GM19043 (cell line): ENCODE measurements around the gene NMD3.
"Not testable (repeated sequence)": the region's sequence is repeated elsewhere in the genome, so short reads cannot be mapped to it uniquely, and the experiment has no call there.

Experiments used
- ATAC-seq: cut with Tn5 transposase; IDR thresholded peaks from one replicate; pipeline ENCODE4 v1.9.1; 2021; ENCODE audit warnings: low read depth; ENCODE audit not compliant: unreplicated experiment

Gene NMD3

DNA sequence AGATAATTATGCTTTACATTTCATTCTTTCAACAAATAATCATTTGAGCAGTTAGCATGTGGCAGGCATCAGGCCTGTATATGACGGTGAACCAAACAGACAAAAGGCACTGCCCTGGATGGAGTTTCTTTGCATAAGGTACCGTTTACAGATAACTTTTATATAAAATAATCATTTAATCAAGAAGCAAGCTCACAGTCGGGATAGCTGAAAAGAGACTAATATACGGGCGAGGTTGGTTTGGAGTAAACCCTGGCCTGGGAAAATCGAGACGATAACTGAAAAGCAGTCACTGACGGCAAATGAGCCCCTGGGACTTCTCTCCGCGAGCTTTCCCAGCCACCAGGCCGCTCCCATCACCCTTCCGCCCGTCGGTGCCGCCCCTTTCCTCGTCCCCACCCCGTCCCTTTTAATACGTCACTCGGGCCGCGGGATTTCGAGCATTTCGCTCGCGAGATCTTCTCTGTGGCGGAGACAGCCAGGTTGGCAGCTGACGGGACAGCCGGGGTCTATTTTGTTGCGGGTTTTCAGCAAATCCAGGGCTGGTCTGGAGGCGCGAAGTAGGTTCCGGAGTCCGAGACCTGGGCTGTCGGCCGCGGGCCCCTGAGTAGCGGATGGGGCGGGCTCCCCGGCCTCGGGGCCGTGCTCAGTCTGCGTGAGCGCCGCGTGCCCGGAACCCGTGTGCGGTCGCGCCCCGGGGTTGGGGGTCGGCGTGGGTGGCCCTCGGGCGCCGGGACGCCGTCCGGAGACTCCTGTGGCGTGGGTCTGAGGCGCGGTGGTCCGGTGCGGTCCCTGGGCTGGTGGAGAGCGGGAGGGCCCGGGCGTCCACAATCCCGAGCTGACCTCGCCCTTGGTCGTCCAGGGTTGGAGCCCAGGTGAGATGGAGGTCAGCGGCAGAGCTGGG lies at the start of gene NMD3:
NMD3 (plus strand) TSS at position 462 of the 904 bp plus-strand sequence. CDS start 703 bp downstream, outside the sequence.
- ATAC-seq, result peak; percentile 99

DNA sequence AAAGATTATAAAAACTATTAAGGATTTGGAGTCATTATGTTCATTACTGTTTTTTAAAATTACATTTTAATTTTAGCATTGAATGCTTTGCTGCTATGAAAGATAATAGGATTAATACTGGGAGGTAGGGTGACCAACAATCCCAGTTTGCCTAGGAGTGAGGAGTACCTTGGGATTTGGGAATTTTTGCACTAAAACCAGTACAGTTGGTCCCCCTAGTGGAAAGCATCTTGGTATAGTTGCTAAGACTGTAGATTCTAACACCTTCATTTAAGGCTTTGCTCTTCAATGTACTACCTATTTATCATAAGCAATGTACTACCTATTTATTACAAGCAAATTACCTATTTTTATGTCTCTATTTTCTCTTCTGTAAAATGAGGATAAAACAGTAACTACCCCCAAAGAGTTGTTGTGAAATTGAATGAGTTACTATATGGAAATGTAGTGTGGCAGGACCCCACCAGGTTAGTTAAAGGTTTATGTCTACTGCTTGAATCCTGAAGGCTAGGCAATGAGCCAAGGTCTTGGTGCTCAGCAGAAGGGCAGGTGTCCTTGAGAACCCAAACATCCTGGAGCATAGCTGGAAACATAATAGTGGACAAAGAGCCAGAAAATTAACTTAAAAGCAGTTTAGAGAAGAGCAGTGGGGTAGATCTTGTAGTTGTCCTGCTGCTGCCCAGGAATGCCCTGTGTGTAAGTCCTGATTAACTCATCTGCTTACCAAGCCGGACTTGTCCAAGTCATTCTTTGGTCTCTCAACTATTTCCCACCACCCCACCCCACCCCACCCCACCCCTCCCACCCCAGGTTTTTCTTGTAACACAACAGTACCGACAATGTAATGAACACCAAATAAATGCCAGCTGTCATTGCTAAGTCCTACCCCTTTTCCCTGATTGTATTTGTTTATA lies 49.2 kb upstream of the NMD3 start:
- ATAC-seq, result no peak

DNA sequence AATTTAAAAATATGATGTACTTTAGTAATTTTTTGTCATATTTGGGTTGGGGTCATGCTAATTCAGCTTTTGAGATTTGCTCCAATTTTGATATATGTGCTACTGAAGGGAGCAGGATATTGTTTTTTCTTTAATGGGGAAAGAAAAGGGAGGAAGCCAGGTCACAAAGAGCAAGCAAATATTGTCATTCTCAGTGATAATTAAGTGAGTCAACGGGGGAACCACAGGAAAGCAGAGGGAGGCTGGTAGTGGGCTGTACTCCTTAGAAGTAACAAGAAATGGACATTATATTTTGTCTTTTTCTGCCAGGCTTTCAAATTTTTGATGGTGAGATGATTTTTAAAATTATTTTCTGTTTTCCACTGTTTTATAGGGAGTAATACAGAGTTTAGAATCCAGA lies 45.6 kb upstream of the NMD3 start:
- ATAC-seq, result no peak

DNA sequence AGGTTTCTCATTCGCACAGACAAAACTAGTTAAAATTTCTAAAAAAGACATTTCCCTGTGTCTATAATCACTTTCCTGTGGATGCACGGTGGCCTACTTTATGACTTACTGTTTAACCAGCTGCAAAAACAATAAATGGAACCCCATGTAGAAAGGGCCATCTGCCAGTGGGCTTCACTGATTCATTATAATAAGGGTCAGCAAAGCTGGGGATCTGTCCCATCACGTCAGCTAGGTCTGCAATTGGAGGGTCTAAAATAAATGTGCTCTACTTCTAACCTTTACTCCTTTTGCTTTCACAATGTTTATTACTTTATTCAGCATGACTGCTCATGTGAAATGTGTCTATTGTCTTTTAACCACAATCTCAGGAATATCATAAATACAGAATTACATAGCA lies 43.1 kb upstream of the NMD3 start:
- no peak for ATAC-seq

DNA sequence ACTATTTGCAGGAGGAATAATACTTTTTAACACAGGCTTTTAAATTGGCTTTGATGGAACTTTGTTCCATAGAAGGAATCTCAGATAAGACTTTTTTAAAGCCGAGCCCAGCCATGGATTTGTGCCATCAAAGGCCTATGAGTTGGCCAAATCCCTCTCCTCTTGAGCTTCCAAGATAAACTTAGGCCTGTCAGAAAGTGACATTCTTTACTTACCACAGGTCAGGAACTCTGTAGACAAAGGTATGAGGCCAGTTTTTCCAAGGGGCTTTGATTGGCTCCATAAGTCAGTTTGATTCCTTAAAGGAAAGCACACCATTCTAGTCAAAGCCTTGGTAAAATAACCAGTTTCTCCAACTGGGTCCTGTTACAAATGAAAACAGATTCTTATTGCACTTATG lies 39.7 kb upstream of the NMD3 start:
- not testable (repeated sequence) for ATAC-seq

DNA sequence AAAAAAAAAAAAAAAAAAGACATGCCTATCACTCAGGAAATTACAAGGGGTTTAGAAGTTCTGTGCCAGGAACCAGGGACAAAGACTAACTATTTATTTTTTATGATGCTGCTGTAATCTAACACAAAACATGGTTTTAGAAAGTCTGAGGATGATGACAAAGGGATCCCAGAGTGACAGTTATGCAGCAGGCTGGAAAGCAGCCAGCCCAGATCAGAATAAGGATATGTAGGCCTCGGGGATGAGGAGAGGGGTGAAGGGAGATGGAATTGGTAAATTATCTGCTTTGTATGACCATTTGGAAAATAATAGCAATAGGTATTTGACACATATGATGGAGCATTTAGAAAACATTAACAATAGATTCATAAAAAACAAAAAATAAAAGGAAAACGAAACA lies 34.1 kb upstream of the NMD3 start:
- ATAC-seq, result no peak

DNA sequence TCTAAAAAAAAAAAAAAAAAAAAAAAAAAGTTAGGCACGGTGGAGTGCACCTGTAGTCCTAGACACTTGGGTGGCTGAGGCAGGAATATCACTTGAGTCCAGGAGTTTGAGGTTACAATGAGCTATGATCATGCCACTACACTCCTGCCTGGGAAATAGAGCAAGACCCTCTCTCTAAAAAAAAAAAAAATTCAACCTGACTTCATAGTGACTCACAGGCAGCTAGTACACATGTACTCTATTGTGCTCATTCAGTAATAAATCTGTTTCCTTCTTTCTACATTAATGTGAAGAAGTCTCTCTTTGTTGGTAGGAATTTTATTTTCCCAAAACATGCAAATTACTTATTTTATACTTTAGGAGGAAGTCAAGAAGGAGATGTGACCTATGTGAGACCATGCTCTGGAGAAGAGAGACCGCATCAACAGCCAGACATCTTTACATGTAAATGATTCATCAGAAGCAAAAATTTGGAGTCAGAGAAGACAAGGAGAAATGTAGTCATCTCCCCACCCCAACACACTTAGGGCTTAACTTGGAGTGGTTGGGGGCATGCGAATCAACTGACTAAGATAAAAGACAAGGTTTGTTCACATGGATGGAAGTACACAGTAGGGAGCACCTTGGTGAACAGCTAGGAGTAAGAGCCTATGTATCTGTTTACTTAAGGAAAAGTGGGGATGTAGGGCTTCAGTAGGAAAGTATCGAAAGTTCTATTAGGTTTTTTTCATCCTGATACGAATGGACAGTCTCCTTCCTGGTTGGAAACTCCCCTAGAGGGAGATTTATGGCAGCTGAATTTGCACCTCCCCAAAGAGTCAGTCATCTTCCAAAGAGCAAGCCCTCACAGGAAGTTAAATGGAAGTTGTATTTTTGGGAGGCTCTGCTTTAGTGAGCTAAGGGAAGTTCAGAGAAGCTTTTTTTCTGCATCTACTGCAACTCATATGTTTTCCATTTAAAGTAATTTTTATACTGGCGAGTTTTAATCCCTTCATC lies 23.0 kb upstream of the NMD3 start:
- no peak for ATAC-seq

DNA sequence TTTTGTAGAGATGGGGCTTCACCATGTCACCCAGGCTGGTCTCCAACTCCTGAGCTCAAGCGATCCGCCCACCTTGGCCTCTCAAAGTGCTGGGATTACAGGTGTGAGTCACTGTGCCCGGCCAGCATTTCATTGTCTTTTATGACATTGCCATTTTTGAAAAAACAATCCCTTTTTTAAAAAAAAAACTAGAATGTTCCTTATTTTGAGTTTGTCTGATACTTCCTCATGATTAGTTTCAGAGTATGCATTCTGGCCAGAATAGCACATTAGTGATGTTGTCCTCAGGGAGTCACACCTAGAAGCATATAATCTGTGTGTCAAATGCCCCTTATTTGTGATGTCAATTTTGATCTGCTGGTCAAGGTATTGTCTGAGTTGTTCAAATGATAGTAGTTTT lies 21.2 kb upstream of the NMD3 start:
- no peak for ATAC-seq

DNA sequence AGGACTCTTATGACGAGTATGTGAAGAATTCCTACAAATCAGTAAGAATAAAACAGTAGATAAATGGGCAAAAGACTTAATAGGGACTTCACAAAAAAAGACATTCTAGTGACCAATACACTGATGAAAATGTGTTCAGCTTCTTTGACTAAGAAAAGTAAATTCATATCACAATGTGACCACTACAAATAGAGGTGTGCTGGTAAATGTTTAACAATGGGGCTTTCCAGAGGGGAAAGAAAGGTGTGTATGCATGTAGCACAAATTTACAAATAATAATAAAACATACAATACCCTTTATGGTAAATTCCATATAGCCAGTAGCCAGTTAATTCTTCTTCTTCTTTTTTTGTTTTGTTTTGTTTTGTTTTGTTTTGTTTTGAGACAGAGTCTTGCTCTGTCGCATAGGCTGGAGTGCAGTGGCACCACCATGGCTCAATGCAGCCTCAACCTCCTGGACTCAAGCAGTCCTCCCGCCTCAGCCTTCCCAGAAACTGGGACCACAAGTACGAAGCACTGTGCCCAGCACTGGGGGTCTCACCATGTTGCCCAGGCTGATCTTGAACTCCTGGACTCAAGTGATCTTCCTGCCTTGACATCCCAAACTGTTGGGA lies 17.5 kb upstream of the NMD3 start:
- ATAC-seq, result peak; percentile 60

DNA sequence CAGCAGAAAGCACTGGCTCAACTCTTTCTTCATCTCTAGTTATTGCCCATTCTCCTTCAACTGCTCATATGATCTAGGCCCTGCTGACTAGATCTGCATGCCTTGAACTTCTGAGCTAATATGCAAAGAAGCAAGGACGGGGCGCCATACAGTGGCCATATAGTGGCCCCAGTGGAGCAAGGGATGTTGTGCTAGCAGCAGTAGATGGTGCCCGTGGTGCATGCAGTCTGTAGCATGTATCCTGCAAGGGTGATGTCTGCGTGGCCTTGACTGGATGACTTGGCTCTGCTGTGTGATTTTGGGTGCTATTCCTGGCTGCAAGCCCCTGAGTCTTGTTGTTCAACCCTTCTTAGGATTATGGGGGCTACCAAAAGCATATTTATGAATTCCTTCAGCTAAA lies 12.2 kb upstream of the NMD3 start:
- no peak for ATAC-seq

DNA sequence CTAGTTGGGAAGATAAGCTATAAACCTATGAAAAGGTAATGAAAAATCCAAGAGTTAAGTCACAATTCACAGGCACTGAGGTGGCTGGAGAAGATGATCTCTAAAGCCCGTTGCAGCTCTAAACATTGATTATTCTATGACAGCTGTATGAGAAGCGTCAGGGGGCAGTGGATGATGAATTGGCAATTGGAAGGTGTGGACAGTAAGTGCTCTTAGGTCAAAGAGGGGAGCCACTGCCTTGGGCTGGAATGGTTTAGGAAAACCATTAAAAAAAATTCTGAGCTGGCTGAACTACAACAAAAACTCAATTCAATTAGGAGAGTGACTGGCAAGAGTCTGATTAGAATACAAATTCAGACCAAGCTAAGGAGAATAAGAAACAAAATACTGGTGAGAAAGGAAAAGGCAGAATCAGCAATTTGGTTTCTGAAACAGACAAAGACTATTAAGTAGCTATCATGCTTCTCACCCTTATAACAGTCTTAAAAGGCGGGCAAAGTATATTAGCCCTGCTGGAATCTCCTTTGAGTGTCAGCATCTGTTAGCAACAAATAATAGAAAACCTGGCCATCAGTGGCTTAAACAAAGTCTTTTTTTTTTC lies 8.8 kb upstream of the NMD3 start:
- ATAC-seq, result no peak

DNA sequence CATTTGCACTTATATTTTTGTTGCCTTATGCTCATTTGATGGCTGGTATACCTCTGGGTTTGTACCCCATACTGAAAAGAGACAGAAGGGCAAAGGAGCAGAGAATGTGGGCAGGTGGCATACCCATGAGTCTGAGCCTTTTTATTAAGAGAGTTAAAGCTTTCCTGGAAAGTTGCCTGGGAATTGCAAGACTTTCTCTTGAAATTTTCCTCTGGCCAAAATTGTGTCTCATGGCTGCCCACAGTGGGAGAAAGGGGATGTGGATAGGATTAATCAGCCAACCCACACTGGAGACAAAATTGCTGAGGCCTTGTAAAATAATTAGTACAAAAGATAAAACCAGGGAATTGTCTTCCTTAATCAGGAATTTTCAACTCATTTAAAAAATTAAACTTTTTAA lies 8.2 kb upstream of the NMD3 start:
- no peak for ATAC-seq

DNA sequence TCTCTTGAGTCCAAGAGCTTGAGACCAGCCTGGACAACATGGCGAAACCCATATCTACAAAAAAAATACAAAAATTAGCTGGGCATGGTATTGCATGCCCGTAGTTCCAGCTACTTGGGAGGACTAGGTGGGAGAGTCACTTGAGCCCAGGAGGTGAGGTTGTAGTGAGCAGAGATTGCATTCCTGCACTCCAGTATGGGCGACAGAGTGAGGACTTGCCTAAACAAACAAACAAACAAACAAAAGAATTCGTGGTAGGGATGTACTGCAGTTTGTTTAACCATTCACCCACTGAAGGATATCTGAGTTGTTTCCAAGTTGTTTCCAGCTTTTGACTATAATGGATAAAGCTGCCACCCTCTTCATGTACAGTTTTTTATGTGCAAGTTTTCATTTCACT lies 7.5 kb upstream of the NMD3 start:
- ATAC-seq, result no peak

DNA sequence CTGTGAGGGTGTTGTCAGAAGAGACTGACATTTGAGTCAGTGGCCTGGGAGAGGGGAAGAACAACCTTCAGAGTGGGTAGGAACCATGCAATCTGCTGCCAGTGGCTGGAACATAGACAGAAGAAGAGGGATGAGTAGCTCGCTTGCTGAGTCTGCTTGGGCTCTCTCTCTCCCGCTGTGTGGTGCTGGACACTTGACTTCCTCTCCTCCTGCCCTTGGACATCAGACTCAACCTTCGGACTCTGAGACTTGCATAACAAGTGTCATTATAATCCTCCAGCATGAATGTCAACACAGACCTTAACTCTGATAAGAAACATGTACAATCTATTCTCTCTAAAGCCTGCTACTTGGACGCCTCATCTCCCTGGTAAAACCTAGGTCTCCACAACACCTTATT lies 5.9 kb upstream of the NMD3 start:
- no peak for ATAC-seq

DNA sequence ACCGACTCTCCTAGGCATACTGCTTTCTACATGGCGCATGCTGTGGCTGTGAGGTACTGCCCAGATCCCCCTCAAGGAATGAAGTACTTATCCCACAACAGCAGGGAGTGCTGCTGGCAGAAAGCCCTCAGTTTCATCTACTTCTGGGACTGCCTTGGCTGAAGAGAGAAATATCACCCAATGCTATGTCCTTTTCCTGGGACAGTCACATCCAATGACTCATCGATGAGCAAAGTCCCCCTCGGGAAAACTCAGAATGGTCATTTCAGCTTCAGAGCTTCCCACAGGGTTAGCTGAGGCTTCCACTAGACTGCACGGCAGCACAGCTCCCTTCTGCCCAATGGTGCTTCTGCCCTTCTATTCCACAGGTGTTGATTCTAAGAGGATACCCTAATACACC lies 3.6 kb upstream of the NMD3 start:
- no peak for ATAC-seq

DNA sequence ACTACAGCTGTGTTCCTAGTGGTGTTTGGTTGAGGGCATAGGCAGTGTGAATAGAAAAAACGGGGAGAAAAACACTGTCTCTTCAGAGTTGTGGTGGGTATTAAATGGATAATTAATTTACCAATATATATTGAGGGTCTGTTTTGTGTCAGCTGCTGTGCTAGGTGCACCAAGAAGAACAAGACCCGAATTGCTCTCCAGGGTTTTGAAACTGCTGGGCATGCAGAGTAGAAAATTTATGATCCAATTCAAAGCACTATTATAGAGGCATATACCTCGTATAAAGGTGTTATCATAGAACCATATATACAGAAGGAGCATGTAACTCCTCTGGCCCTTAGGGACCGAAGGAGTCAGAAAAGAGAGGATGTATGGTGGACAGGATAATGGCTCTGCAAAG lies 1.6 kb upstream of the NMD3 start:
- ATAC-seq, result no peak

DNA sequence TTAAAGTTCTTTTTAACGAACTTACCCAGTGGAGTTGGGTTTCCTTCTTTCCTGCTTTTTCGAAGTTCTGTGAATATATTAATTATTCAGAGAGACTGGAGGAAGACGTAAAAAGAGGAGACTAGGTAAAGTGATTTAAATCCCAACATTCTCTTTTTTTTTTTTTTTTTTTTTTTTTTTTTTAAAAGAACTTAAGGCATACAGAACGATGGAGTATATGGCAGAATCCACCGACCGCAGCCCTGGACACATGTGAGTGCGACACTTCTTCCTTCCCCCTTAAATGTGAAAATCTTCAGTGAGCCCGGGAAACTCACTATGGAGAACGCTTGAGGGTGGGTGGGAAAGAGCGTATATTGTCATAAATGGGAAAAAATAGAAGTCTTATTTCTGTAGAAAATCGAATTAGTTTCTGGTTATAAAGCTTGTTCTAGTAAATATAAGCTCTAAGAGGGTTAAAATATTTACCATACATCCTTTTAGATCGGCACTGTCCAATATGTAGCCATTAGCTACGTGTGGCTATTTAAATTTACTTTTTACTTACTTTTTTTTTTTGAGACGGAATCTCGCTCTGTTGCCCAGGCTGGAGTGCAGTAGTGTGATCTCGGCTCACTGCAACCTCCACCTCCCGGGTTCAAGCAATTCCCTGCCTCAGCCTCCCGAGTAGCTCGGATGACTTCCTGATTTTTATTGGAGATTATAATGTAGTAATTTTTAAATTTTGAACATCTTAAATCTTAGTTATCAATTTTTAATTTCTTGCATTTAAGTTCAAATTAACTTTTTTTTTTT lies 892 bp downstream of the NMD3 start:
- no peak for ATAC-seq

DNA sequence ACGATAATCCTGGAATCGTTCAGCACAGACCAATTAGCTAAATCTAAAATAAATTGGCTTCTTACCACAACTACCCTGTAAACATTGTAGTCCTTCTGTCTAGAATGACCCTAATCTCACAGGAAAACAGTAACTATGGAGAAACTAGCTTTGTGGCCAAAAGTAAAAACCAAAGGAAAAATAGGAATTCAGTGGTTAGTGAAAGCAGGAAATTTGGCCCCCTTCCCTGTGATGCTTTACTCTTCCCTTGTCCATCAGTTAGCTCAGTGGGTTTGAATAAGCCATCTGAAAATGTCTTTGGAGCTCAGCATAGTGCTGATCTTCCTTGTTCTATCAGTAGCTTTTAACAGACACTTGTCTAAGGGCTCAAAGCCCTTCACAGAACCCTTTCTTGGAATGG lies 1.6 kb downstream of the NMD3 start:
- ATAC-seq, result no peak

DNA sequence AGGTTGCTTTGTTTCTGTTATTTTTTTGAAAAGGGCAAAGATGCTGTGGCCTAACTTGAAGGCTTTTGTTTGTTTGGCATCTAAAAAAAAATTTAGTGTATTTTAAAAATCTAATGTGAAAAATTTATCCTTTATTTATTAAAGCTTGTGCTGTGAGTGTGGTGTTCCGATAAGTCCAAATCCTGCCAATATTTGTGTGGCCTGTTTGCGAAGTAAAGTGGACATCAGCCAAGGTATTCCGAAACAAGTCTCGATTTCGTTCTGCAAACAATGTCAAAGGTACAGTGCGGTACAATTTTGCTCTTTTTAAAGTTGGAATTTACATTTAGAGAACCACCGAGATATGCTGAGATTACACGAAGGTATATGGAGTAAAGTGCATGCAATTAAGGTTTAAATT lies 3.7 kb downstream of the NMD3 start:
- no peak for ATAC-seq
